ENCODE measurements around the gene SMC4.

SMC4 gene

GRCh38 chr3:160477750-160478149, 78.3 kb downstream of the SMC4 start:
- DNase-seq (ENCODE audit: low read depth), result no peak

DNA sequence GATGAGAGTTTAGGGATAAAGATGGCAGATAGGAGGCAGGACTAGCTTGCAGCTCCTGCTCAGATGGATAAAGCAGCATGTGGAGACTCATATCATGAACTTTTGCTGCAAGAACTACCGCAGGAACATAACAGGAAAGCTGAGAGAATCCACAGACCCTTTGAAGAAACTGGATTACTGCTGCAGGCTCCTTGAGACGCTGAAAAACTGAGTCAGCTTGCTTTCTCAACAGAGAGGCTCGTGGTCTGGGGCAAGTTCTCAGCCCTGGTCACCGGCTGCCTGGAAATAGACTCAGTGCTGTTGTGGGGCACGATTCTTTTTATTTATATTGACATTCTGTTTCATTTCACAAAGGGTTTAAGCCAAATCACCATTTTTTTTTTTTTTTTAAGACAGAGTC, 78.9 kb downstream of the SMC4 start:
- DNase-seq (ENCODE audit: low read depth), result no peak

DNA sequence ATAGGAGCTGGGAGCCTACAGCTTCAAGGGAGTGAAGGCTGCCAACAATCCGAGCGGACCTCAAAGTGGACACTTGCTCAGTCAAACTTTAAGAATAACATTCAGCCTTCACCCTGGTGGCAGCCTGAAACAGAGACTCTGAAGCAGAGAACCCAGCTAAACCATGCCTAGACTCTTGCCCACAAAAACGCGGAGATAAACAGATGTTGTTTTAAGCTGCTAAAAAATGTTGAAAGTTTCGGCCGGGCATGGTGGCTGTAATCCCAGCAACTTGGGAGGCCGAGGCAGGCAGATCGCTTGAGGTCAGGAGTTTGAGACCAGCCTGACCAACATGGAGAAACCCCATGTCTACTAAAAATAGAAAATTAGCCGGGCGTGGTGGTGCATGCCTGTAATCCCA, 79.9 kb downstream of the SMC4 start:
- no peak for DNase-seq (ENCODE audit: low read depth)

- DNase-seq (ENCODE audit: low read depth), result no peak
Measured at GRCh38 chr3:160480931-160481330, 81.5 kb downstream of the SMC4 start.

DNA sequence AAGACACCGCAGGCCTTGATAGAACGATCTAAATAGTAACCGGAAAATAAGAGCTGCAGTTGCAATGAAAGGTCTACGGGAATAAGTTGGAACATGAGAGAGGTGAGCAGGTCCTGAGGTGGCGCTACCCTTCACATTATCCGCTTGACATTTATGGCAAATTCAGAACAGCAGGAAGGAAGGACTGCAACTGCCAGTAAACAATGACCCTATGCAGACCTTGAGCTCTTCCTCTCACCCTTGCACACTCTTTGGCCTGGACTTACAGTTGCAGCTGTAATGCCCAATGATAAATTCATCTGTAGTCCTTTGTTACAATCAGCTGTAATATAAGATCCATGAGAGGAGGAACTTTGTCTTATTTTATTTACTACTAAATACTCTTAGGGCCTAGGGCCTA, 82.4 kb downstream of the SMC4 start:
- DNase-seq (ENCODE audit: low read depth), result no peak

DNA sequence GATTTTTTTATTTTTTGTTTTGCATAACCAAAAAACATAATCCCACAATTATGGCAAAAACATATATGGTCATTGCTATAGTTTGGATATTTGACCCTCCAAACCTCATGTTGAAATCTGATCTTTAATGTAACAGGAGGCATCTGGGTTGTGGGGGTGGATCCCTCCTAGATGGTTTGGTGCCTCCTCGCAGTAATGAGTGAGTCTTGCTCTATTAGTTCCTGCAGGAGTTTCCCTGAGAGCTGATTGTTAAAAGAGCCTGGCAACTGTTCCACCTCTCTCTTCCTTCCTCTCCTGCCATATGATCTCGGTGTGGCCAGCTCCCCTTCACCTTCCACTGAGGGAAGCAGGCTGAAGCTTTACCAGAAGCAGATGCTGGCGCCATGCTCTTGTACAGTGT, 83.3 kb downstream of the SMC4 start:
- DNase-seq (ENCODE audit: low read depth), result no peak

Data from HS-27A (cell line).